Stimulated activated CD8-positive, alpha-beta memory T cell treated with anti-CD3 and anti-CD28 coated beads, Interleukin-12 subunit alpha, Interleukin-12 subunit beta, amount 100 ng/mL, for 24 hours (primary cell): ENCODE results near the gene PRKCE.
A peak's percentile ranks its signal among the peaks of the same experiment; 100 is the strongest.

Experiments used
- DNase-seq: peaks from one replicate; pipeline ENCODE4 v3.0.0-alpha.2; 2020; ENCODE audit errors: extremely low read depth

The PRKCE gene

GRCh38 chr2:45755585-45756335 is 104.3 kb downstream of the PRKCE start:
- DNase-seq: no peak

- no peak for DNase-seq
Measured at GRCh38 chr2:45758018-45758417, 106.5 kb downstream of the PRKCE start.

- DNase-seq: no peak
Measured at GRCh38 chr2:45759310-45759851, 107.9 kb downstream of the PRKCE start.

- DNase-seq: no peak
Measured at GRCh38 chr2:45761635-45762034, 110.2 kb downstream of the PRKCE start.

GRCh38 chr2:45763255-45763654 is 111.8 kb downstream of the PRKCE start:
- no peak for DNase-seq

- DNase-seq: no peak
Measured at GRCh38 chr2:45763797-45764196, 112.3 kb downstream of the PRKCE start.

- no peak for DNase-seq
Measured at GRCh38 chr2:45765007-45765727, 113.7 kb downstream of the PRKCE start.

GRCh38 chr2:45765728-45766254 is 114.3 kb downstream of the PRKCE start:
- no peak for DNase-seq

- DNase-seq: no peak
Measured at GRCh38 chr2:45768208-45768607, 116.7 kb downstream of the PRKCE start.

GRCh38 chr2:45769056-45769455 is 117.6 kb downstream of the PRKCE start:
- no peak for DNase-seq

GRCh38 chr2:45769854-45770576 is 118.5 kb downstream of the PRKCE start:
- no peak for DNase-seq

- no peak for DNase-seq
Measured at GRCh38 chr2:45770811-45771210, 119.3 kb downstream of the PRKCE start.

- DNase-seq: no peak
Measured at GRCh38 chr2:45771261-45771660, 119.8 kb downstream of the PRKCE start.

- no peak for DNase-seq
Measured at GRCh38 chr2:45772038-45772437, 120.6 kb downstream of the PRKCE start.

GRCh38 chr2:45773909-45774308 is 122.4 kb downstream of the PRKCE start:
- no peak for DNase-seq

- DNase-seq: no peak
Measured at GRCh38 chr2:45774688-45775244, 123.3 kb downstream of the PRKCE start.

GRCh38 chr2:45776160-45776955 is 124.9 kb downstream of the PRKCE start:
- no peak for DNase-seq

GRCh38 chr2:45777996-45778719 is 126.7 kb downstream of the PRKCE start:
- DNase-seq: no peak

- DNase-seq: peak; percentile 7
Measured at GRCh38 chr2:45778720-45779171, 127.3 kb downstream of the PRKCE start.
